ENCODE results near the gene ODF2L. TPM values are rescaled to one million over a fixed set of nuclear protein-coding genes. Genes with fewer than 3 reads are reported as not detected.

The ODF2L gene
- total RNA-seq, 4 donors from 2014 or later = 10.5 to 27.9 (median 13.4) TPM

GRCh38 chr1:86434059-86434458 is 37.9 kb upstream of the ODF2L start:
- TF ChIP-seq, protein P1, sequence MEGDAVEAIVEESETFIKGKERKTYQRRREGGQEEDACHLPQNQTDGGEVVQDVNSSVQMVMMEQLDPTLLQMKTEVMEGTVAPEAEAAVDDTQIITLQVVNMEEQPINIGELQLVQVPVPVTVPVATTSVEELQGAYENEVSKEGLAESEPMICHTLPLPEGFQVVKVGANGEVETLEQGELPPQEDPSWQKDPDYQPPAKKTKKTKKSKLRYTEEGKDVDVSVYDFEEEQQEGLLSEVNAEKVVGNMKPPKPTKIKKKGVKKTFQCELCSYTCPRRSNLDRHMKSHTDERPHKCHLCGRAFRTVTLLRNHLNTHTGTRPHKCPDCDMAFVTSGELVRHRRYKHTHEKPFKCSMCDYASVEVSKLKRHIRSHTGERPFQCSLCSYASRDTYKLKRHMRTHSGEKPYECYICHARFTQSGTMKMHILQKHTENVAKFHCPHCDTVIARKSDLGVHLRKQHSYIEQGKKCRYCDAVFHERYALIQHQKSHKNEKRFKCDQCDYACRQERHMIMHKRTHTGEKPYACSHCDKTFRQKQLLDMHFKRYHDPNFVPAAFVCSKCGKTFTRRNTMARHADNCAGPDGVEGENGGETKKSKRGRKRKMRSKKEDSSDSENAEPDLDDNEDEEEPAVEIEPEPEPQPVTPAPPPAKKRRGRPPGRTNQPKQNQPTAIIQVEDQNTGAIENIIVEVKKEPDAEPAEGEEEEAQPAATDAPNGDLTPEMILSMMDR (IDR thresholded peaks at IDR 0.05) = no peak
- no peak for TF ChIP-seq POLR2A (IDR thresholded peaks at IDR 0.05)
- intact Hi-C loops (cut with DNase I; ENCODE audit: low total_unique reads) = no loop called here
- H3K4me3 ChIP-seq (ENCODE audit: low read depth, poor library complexity, severe bottlenecking) = no peak overlapping the region

GRCh38 chr1:86430376-86430775 is 34.3 kb upstream of the ODF2L start:
- TF ChIP-seq POLR2A (IDR thresholded peaks at IDR 0.05) = no peak
- TF ChIP-seq, protein P1 (IDR thresholded peaks at IDR 0.05) = no peak
- no peak for DNase-seq (ENCODE audit: low spot score in 2 of 2)
- no peak overlapping the region for H3K4me3 ChIP-seq (ENCODE audit: low read depth, poor library complexity, severe bottlenecking)
- intact Hi-C loops (cut with DNase I; ENCODE audit: low total_unique reads) = no loop called here

More at GRCh38 chr1:86434059-86434458, 37.9 kb upstream of the ODF2L start:
- no peak for DNase-seq (ENCODE audit: low spot score in 2 of 2)

DNA sequence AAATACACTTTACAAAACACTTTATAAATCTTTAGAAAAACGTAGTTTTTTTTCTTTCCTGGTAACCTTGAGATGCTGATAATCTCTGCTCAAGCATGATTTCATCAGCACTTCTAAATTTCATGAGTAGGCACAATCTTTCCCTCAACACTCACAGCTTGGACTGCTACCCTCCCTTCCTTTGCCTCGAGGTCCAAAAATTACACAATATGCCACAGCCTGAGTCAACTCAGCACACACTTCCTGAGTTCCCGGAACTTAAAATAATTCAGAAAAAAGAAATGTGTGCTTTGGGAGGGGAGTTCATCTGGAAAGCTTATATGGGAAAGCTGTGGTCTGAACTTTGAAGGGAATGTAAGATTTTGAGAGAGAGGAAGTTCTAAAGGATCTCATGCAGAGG is 33.7 kb upstream of the ODF2L start:
- DNase-seq (ENCODE audit: low spot score in 2 of 2) = peak in 1 of 2 donors; percentile 88
- WGBS, 2 donors = 1% methylated on average over 3 of the region's 3 CpGs
- TF ChIP-seq, protein P1 (IDR thresholded peaks at IDR 0.05) = no peak
- no peak for TF ChIP-seq POLR2A (IDR thresholded peaks at IDR 0.05)
- intact Hi-C loops (cut with DNase I; ENCODE audit: low total_unique reads) = no loop called here
- H3K4me3 ChIP-seq (ENCODE audit: low read depth, poor library complexity, severe bottlenecking) = no peak overlapping the region

DNA sequence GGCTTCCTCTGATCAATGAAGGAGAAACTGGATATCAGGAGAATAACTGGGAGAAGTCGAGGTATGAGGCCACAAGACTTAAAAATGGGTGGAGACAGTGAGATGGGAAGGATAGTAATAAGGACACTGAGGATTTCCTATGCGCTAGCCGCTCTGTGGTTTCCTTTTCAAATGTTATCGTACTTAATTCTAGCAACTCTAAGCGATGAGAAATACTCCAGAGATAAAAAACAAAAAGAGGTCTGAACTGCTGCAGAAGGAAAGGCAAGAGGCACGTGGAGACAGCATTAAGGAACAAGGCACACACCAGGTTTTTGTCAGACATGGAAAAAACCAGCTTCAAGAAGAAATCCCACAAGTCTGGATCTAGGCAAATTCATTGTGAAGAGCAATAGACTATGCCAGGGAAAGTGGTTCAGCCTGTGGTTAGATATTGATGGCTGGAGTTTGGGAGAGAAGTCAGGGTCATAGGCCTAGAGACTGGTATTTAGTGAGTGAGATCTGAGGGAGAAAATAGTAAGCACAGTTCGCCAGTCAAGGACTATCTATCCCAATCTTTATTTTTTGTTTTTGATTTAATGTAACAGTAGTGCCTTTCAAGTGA is 33.1 kb upstream of the ODF2L start:
- WGBS, 2 donors = 57 to 65% methylated on average over 7 of the region's 7 CpGs
- DNase-seq (ENCODE audit: low spot score in 2 of 2) = no peak
- intact Hi-C loops (cut with DNase I; ENCODE audit: low total_unique reads) = no loop called here
- no peak overlapping the region for H3K4me3 ChIP-seq (ENCODE audit: low read depth, poor library complexity, severe bottlenecking)
- TF ChIP-seq POLR2A (IDR thresholded peaks at IDR 0.05) = no peak
- TF ChIP-seq, protein P1 (IDR thresholded peaks at IDR 0.05) = no peak

DNA sequence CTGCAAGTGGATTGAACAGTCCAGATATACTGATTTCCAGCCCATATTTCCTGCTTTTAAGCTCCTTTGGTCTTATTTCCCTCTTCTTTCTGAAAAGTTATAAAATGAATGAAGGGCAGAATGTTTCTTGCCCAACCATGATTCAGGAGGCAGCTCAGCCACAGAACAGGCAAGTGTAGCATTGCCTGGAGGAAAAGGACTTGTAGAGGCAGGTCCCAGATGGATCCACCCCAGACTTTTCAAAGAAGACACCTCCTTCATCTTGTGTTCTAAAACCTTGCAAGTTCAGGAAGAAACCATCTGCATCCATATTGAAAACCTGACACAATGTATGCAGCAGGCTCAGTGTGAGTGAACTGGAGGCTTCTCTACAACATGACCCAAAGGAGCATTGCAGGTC is 27.8 kb upstream of the ODF2L start, which contains the start of gene CLCA2:
Gene CLCA2 (plus strand): TSS at position 299 of the 400 bp plus-strand sequence. CDS start 77 bp downstream, at position 376.
- DNase-seq (ENCODE audit: low spot score in 2 of 2) = no peak
- no peak within 1 kb of the TSS for H3K4me3 ChIP-seq (ENCODE audit: low read depth, poor library complexity, severe bottlenecking)
- no peak for TF ChIP-seq POLR2A (IDR thresholded peaks at IDR 0.05)
- TF ChIP-seq, protein P1 (IDR thresholded peaks at IDR 0.05) = no peak
- intact Hi-C loops (cut with DNase I; ENCODE audit: low total_unique reads) = no loop called here

DNA sequence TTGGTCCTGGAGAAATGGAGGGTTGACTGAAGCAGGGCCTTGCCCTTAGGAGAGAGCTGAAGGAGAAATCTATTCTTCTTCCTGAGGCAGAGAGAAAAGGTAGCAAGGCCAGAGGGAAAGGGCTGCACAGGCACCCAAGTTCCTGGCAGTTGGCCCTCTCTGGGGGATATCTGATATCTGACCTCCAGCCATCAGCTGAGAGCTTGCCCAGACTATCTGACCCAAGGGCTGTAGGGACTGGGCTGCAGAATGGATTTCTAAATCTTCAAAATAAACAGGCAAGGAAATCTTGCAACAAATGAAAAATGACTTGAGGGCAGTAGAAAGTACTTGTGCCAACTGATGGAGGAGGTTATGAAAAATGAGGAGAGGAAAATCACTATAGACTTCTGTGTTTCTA is 27.4 kb upstream of the ODF2L start:
- H3K4me3 ChIP-seq (ENCODE audit: low read depth, poor library complexity, severe bottlenecking) = no peak overlapping the region
- TF ChIP-seq POLR2A (IDR thresholded peaks at IDR 0.05) = no peak
- TF ChIP-seq, protein P1 (IDR thresholded peaks at IDR 0.05) = no peak
- no peak for DNase-seq (ENCODE audit: low spot score in 2 of 2)
- intact Hi-C loops (cut with DNase I; ENCODE audit: low total_unique reads) = no loop called here

Data from lower leg skin (tissue), 4 donors.